HG02981 (cell line): ENCODE measurements around the gene GRAMD4.

Experiments used
- ATAC-seq: cut with Tn5 transposase; IDR thresholded peaks from one replicate; pipeline ENCODE4 v1.9.1; 2021; ENCODE audit warnings: mild to moderate bottlenecking, moderate library complexity; ENCODE audit not compliant: unreplicated experiment

The GRAMD4 gene

DNA sequence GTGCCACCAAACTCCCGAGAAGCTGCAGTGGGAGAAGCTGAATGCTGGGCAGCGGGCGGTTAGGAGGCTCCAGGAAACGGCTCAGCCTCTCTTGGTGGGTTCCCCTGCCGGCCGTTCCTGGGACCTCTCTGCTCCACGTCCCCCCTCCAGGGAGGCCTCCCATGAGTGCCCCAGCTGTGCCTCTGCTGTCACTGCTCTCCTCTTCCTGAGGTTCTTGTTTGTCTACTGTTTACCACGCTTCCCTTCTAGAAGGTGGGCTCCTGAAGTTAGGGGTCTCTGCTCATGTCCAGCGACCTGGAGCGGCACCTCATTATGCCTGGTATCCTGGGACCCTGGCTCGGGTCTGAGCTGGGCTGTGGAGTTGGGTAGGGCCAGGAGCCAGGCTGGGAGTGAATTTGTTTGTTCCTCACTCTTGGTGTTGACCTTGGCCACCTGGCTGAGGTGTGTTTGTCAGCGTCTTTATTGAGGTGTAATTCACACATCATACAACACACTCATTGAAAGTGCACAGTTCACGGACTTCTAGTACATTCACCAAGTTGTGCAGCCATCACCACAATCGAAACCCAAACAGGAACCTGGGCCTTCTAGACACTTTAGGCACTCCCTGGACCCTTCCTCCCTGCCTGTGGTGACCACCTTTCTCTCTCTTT is 37.8 kb upstream of the GRAMD4 start:
- ATAC-seq: no peak

DNA sequence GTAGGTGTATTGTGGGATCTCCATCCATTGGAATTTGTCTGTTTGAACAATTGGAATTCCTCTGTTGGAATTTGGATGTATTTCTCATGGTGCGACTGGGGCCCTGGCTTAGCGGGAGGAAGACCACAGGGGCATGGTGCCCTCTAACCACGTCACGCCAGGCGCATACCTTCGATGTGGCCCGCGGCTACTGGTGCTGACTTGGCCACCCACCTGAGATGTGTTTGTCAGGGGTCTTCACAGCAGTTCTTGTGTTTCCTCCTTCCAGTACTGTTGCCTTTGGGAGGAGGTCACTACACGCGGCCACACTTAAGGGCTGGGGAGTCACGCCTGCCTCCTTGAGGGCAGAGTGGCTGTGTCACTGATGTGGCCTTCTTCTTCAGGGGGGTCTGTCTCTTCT is 36.6 kb upstream of the GRAMD4 start:
- ATAC-seq: no peak

- no peak for ATAC-seq
These were observed 35.9 kb upstream of the GRAMD4 start for GRCh38 chr22:46584081-46584921.

- ATAC-seq: no peak
These were observed 34.7 kb upstream of the GRAMD4 start for GRCh38 chr22:46585340-46586122.

- ATAC-seq: no peak
These were observed 34.1 kb upstream of the GRAMD4 start for GRCh38 chr22:46586123-46586519.

DNA sequence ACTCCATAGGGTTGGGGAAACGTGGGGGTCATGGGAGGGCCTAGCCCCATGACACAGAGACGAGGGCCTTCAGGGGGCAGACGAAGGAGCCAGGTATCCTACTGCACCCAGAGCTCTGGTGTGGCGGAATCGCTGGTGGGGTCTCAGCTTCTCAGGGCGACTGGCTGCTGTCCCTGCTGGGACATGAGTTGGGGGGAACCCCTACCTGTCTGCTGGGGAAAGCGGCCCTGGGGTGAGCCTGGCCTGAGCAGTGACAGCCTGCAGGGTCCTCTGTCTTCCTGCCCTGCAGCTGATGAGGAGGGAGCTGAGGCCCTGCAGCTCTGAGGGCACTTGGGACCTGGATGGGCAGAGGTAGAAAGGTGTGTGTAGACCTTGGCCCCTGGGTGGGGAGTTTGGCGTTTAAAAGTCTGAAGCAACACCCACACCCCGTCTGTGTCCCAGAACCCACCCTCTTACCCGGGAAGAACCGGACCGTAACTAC is 33.6 kb upstream of the GRAMD4 start:
- no peak for ATAC-seq

- ATAC-seq: peak; percentile 41
These were observed 33.1 kb upstream of the GRAMD4 start for GRCh38 chr22:46587061-46587460.

DNA sequence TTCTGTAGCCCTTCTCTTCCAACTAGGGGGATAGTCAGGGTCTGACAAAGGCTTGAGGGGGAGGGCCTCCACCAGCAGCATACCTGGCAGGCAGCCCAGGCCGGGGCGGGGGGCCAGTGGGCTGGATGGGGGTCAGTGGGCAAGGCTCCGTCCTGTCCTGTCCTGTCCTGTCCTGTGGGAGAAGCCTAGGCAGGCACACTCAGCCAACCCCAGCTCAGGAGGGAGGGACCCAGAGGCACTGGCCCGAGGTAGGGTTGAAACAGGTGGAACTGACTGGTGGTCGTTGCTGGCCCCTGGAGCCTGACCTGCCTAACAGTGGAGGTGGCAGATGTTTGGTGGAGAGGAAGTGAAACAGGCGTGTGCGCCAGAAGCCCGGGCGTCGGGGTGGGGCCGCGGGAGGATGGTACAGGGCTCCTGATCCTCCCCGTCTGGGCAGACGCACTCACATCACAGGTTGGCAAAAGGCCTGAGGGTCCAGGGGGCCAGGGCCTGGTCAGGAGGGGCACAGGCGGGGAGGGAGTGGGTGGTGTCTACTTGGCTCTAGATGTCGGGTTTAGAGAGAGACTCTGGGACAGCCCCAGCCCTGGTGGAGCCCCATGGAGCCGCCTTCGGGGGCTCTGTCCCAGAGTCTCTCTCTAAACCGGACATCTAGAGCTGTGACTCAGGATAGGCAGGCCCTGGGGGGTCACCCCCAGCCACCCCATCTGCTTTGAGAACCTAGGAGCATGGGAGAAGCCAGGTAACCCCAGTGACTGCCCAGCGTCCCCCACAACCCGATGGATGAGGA is 32.5 kb upstream of the GRAMD4 start:
- peak; percentile 47 for ATAC-seq

- no peak for ATAC-seq
These were observed 31.7 kb upstream of the GRAMD4 start for GRCh38 chr22:46588279-46589140.

GRCh38 chr22:46589141-46589748 is 30.9 kb upstream of the GRAMD4 start:
- no peak for ATAC-seq

DNA sequence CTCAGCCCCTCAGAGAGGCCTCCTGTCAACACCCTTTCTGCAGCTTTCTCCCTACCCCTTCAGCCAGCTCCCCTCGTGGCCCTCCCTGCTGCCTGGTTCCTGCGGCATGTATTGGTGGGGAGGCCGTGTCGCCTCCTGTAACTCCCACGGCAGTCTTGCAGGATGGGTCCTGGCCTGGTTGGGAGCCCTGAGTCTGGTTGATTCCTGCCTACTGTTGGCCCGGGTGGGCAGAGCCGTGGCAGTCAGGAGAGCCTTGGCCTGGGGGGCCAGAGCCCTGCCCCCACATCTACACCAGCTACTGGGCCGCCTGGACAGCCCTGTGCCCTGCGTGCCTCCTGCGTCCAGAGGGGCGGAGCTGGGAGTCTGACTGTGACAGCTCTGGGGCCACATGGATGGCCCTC is 30.3 kb upstream of the GRAMD4 start:
- no peak for ATAC-seq

DNA sequence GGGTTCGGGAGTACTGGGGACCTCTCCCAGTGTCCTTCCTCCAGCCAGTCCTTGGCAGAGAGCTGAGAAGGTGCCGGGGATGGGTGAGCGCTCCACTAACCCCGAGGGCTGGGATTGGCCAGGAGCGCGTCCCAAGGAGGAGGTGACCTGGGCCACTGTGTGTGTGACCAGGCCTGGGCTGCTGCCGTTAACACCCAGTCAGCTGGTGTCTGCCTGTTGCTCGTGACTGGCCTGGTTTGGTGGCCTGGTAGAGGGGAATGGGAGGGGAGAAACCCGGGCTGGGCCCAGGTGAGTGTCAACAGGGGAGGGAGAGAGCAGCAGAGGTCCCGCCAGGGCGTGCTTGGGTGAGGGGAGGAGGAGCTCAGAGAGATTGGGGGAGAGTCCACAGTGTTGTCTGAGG is 29.9 kb upstream of the GRAMD4 start:
- no peak for ATAC-seq

DNA sequence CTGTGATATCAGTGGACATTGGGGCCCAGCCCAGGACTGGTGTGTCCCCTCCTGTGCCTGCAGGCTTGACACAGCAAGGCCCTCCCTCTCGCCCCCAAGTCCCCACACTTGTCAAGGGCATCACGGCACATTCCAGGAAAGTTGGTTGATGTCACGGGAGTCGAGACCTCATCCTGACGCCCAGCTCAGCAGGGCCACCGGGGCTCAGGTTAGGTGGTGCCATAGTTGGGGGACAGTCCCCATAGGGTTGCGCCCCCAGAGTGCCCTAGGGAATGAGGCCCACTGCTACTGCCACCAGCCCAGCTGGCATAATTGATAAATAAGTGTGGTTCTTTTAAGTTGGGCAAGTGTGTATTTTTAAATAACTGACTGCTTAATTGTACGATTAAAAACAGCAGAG is 28.3 kb upstream of the GRAMD4 start:
- ATAC-seq: no peak

DNA sequence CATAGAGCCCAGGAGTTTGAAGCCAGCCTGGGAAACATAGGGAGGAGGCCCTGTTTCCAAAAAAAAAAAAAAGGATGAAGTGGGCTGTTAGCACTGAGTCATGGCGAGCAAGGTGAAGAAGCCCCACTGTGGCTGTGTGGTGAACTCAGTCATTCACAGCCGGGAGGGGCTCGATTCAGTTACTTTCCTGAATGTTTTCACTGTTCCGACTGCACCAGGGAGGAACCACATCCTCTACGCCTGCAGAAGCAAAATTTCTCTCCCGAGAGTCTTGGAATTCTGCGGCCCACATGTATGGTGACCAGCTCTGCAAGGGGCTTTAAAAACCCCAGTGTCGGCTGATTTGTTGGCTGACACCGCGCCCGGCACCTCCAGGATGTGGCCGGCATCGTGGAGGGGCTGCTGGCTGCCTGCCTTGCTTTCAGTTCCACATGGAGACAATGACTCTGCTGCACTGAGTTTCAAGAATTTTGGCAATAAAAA is 27.8 kb upstream of the GRAMD4 start:
- no peak for ATAC-seq

DNA sequence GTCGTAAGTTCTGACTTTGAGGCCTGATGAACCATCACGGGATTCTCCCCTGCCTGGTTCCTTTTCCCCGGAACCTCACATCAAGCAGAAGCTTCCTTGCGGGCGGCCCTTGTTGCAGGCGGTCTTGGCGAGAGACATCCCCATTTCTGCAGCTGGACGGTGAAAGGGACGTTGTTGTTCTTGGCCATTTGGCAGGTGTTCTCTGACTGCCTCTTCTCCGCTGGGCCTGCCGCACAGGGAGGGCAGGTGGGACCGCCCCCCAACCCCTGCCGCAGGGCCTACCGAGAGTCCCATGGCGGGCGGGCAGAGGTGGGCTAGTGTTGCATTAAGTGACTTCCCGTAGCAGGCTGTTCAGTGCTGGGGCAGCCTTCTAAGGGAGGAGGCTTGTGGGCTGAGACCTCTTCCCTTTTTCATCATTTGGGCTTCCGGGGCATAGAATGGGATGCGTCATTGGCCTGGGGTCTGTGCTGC is 26.9 kb upstream of the GRAMD4 start:
- ATAC-seq: no peak

DNA sequence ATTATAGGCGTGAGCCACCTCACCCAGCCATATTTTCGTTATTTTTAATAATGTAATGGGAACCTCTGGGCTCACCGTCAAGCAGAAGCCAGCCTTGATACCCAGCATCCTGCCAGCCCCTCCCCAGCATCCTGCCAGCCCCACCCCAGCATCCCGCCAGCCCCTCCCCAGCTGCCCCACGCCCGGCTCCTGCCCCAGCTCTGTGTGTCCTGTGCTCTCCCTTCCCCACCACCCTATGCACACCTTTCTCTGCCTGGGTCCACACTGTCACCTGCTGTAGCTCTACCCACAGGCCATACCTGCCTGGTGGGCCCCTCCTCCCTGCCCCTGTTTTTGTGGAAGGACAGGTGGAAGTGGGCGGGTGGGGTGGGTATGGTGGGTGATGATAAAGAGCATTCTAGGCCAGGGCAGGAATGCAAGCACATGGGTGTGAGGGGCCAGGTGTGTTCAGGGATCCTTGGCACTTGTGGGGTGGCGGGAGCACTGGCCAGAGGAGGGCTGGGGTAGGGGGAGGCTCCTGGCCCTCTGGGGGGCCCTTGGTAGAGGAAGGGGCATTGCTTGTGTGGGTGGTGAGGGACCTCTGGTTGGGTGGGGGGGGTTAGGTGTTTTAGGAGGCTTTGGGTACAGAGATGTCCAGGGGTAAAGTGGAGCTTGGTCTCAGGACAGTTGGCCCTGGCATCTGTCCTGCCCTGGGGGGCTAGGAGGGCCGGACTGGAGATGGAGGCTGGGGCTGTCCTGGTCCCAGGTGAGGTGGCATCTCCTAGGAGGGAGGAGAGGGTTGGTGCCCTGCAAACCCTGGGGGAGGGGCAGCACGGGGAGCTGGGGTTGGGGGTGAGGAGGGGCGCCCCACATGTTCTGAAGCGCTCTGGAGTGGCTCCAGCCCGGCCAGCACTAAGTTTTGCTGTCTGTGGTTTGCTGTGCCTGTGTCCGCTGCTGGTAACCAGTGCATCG is 25.9 kb upstream of the GRAMD4 start:
- no peak for ATAC-seq

DNA sequence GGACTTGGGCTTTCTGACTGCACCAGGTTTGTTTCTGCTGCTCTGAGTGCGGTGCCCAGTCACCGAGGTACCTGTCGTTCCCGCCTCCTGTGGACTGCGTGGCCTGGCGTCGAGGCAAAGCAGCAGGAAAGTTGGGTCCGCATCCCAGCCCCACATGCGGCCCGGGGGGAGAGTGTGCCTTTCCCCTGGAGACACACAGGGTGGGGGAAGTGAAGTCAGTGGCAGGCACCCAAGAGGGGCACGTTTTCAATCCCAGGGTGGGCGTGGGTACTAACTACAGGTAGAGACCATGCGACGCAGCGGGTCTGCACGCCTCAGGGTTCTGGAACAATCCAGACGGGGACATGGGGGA is 25.3 kb upstream of the GRAMD4 start:
- ATAC-seq: no peak

DNA sequence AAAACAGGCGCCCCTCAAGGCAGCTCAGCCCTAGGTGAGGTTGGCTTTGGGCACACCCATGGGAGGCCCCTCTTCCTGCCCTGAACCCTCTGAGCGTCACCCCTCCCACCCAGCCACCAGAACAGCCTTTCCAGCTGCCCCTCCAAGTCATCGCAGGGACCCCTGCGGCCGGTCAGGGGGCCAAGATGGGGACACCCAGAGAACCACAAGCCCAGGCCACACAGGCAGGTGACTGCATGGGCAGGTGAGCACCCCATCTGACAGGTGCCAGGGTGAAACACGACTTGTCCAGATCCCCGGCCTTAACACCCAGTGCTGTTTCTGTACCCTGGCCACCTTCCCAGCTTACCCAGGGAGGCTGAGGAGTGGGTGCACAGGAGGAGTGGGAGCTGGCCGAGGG is 24.6 kb upstream of the GRAMD4 start:
- no peak for ATAC-seq
